Colonic mucosa (tissue), 4 donors: Measurements from ENCODE around the gene C1R. TPM values are rescaled to one million over a fixed set of nuclear protein-coding genes. Genes with fewer than 3 reads are reported as not detected.
A peak's percentile ranks its signal among the peaks of the same experiment; 100 is the strongest.

Experiments used
- DNase-seq: peaks from one replicate; pipeline ENCODE4 v3.0.0-alpha.2; 2020
- H3K27ac ChIP-seq: fragments of 200-600 bp; one replicate; pipeline ENCODE4 v1.8.0; 2021
- H3K27me3 ChIP-seq: fragments of 200-600 bp; one replicate; pipeline ENCODE4 v1.8.0; 2021
- H3K36me3 ChIP-seq: fragments of 200-600 bp; one replicate; pipeline ENCODE4 v1.8.0; 2021
- H3K4me1 ChIP-seq: fragments of 200-600 bp; one replicate; pipeline ENCODE4 v1.8.0; 2021; ENCODE audit warnings: mild to moderate bottlenecking
- H3K4me3 ChIP-seq: fragments of 200-600 bp; one replicate; pipeline ENCODE4 v1.8.0; 2021
- H3K9ac ChIP-seq, 2 donors: one replicate each; pipeline ENCODE4 v1.7.0; 2013; ENCODE audit warnings: control low read depth in 2 of 2, low read depth in 2 of 2, low read length in 2 of 2
- H3K9me3 ChIP-seq: fragments of 200-600 bp; one replicate; pipeline ENCODE4 v1.8.0; 2021
- CTCF ChIP-seq: fragments of 200-600 bp; IDR thresholded peaks from one replicate; pipeline ENCODE4 v1.8.0; 2022; ENCODE audit warnings: antibody characterized with exemption, mild to moderate bottlenecking
- intact Hi-C: fragments of 100-400 bp; cut with DNase I; formaldehyde crosslinking; loops from one replicate; pipeline ENCODE4 v1.14.1; 2022
- total RNA-seq, 2 donors: library from RNA; stranded (reverse); fragmentation: NEBNext Ultra II Directional in 1 of 2; extraction: Animal tissue kit (Norgen Biotek cat#: 25700) in 1 of 2; gene quantifications; one replicate each; pipeline ENCODE4 v1.2.1, GENCODE V29; 2021
- donor health status: healthy.
- donor health status: DM: no; HTN: no; CAD: no.
- donor health status: DM: no; HTN: no; CAD: no.

The C1R gene
- total RNA-seq: 100 to 1,000 TPM in 1 of 2 donors, 10 to 100 TPM in 1; 40.1 to 104 TPM

DNA sequence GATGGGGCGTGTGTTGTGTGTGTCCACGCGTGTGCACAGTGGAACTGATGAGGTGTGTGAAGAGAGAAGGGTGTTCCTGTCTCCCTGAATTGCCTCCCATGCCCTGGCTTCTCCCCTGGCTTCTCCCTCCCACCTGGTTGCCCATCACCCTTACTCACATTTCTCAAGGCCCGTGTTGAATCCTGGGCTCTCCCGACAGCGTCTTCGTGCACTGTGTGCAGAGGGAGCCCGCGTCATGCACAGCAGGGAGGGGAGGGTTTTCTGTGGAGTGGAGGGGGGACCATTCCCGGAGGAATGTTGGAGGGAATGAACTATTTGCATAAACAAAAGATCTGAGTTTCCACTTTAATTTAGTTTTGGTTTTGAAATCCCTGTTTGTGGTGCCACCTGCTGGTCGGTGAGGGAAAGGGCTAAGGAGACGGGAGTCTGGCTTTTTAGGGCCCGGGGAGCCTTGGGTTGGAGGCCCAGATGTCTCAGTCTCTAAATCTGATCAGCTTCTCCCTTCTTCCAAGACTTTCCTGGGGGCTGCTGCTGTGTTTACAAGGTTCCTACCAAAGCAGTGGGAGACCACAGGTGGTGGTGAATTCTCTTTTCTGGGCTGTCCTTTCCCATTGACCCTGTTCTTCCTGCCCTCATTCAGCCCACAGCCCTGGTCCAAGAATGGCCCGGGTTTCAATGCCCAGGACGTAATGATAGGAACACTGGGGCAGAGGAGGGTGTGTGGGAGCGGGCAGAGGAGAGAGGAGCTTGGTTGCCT lies at the start of gene C1R:
Gene C1R (minus strand): TSS at position 217 of the 757 bp plus-strand sequence. CDS start 57 bp downstream, at position 160.
- Histone ChIP-seq H3K4me1 (no peaks in the 10 kb centered on the region), H3K27me3 (no peaks in the 10 kb centered on the region), H3K4me3 (peak within 1 kb of the TSS; percentile 44), H3K36me3 (no peaks in the 10 kb centered on the region), H3K9ac (peak within 1 kb of the TSS; percentile 70 to 73), H3K27ac (peak within 1 kb of the TSS; percentile 1), H3K9me3 (no peaks in the 10 kb centered on the region)
- TF ChIP-seq CTCF: peak; percentile 91
- intact Hi-C loops: loop anchor here (5.0 kb wide), 1 partner anchor 170 kb away; no protein-coding TSS in a partner anchor
- DNase-seq: peak; percentile 80

GRCh38 chr12:7141351-7142005 lies 49.2 kb upstream of the C1R start:
- intact Hi-C loops: loop anchor here (5.0 kb wide), 1 partner anchor 496 kb away; no protein-coding TSS in a partner anchor
- H3K4me3 ChIP-seq: no peak overlapping the region
- H3K9me3 ChIP-seq: no peaks in the 10 kb centered on the region
- no peak overlapping the region for H3K27ac ChIP-seq
- no peaks in the 10 kb centered on the region for H3K4me1 ChIP-seq
- H3K36me3 ChIP-seq: no peaks in the 10 kb centered on the region
- H3K27me3 ChIP-seq: no peaks in the 10 kb centered on the region
- no peak for TF ChIP-seq CTCF
- no peak for DNase-seq
- H3K9ac ChIP-seq: no peak overlapping the region

DNA sequence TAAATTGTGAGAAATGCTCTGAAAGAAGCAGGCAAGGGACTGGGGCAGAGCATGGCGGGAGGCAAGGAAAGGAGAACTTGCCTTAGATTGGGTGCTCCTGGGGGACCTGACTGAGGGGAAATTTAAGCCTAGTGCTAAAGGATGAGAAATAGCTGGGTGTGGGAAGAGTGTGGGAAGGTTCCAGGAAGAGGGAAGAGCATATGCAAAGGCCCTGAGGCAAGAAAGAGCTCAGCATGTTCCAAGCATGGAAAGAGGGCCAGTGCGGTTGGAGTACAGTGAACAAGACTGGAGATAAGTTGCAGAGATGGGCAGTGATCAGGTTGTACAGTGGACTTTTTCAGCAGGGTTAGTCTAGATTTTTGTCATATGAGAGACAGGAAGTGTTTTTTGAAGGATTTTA lies 47.0 kb upstream of the C1R start:
- Histone ChIP-seq H3K4me1 (no peaks in the 10 kb centered on the region), H3K27ac (no peak overlapping the region)
- intact Hi-C loops: no loop called here

GRCh38 chr12:7137908-7138307 lies 45.7 kb upstream of the C1R start:
- intact Hi-C loops: no loop called here

More for the DNA sequence above, 47.0 kb upstream of the C1R start:
- Histone ChIP-seq H3K36me3 (no peaks in the 10 kb centered on the region), H3K9me3 (no peaks in the 10 kb centered on the region), H3K4me3 (no peak overlapping the region), H3K27me3 (no peaks in the 10 kb centered on the region), H3K9ac (no peak overlapping the region)
- no peak for DNase-seq
- TF ChIP-seq CTCF: no peak

DNA sequence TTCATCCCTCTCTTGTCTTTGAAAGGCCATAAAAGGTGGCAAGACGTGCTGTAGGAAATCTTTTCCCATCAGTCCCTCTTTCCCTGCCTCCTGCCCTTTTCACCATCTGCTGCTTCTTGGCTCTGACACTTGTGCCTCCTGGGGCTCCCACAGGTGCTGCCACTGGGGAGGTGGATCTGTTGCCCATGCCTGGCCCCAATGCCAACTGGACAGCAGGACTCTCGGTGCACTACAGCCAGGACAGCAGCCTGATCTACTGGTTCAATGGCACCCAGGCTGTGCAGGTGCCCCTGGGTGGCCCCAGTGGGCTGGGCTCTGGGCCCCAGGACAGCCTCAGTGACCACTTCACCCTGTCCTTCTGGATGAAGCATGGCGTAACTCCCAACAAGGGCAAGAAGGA lies 44.4 kb upstream of the C1R start:
- DNase-seq: no peak
- Histone ChIP-seq H3K36me3 (no peaks in the 10 kb centered on the region), H3K9me3 (no peaks in the 10 kb centered on the region), H3K9ac (no peak overlapping the region), H3K27ac (no peak overlapping the region), H3K4me3 (no peak overlapping the region), H3K27me3 (no peaks in the 10 kb centered on the region), H3K4me1 (no peaks in the 10 kb centered on the region)
- TF ChIP-seq CTCF: no peak
- intact Hi-C loops: no loop called here

More at GRCh38 chr12:7137908-7138307, 45.7 kb upstream of the C1R start:
- Histone ChIP-seq H3K27ac (no peak overlapping the region), H3K9ac (no peak overlapping the region), H3K9me3 (no peaks in the 10 kb centered on the region), H3K4me3 (no peak overlapping the region), H3K27me3 (no peaks in the 10 kb centered on the region), H3K4me1 (no peaks in the 10 kb centered on the region), H3K36me3 (no peaks in the 10 kb centered on the region)
- DNase-seq: no peak
- TF ChIP-seq CTCF: no peak
